ENCODE data around the gene UNC5C.

UNC5C gene

GRCh38 chr4:95167805-95168204, 381.0 kb downstream of the UNC5C start:
- no CpG with 5 or more reads among the region's 7 CpGs for WGBS (ENCODE audit: extremely low coverage, insufficient coverage, low lambda C conversion rate)

GRCh38 chr4:95165926-95166524, 382.7 kb downstream of the UNC5C start:
- Histone ChIP-seq H3K18ac (ENCODE audit: low read length) (no peak overlapping the region), H2BK15ac (replicated peaks; ENCODE audit: low read depth) (no peak overlapping the region), H2BK120ac (ENCODE audit: low read depth, low read length) (no peak overlapping the region), H4K8ac (ENCODE audit: low read depth, low read length) (no peak overlapping the region), H3K79me2 (ENCODE audit: control insufficient read depth, insufficient read depth, low read length) (no peaks in the 10 kb centered on the region), H3K4me1 (ENCODE audit: control insufficient read depth, low read depth, low read length) (peaks cover 6% of the 10 kb centered on the region), H3K23ac (ENCODE audit: low read length) (no peak overlapping the region), H4K5ac (ENCODE audit: low read length) (no peak overlapping the region), H2AK5ac (ENCODE audit: low read length) (no peak overlapping the region), H3K9ac (ENCODE audit: low read length) (no peak overlapping the region), H3K4me2 (ENCODE audit: low read length) (no peak overlapping the region), H3K36me3 (ENCODE audit: control insufficient read depth, insufficient read depth, low read length) (no peaks in the 10 kb centered on the region), H3K4ac (ENCODE audit: low read depth, low read length) (no peak overlapping the region), H3K56ac (ENCODE audit: low read length) (no peak overlapping the region), H2BK5ac (ENCODE audit: low read length) (no peak overlapping the region), H3K27me3 (ENCODE audit: insufficient read depth, low read length, poor library complexity) (no peaks in the 10 kb centered on the region), H3K79me1 (ENCODE audit: low read length) (no peaks in the 10 kb centered on the region), H3K4me3 (ENCODE audit: low read length) (no peak overlapping the region), H3K27ac (ENCODE audit: low read depth, low read length) (no peak overlapping the region)
- WGBS (ENCODE audit: extremely low coverage, insufficient coverage, low lambda C conversion rate): no CpG with 5 or more reads among the region's 3 CpGs
- peak; percentile 73 for DNase-seq

More at GRCh38 chr4:95167805-95168204, 381.0 kb downstream of the UNC5C start:
- no peaks in the 10 kb centered on the region for H3K79me1 ChIP-seq (ENCODE audit: low read length)
- H3K36me3 ChIP-seq (ENCODE audit: control insufficient read depth, insufficient read depth, low read length): no peaks in the 10 kb centered on the region
- H2AK5ac ChIP-seq (ENCODE audit: low read length): no peak overlapping the region
- no peak overlapping the region for H4K8ac ChIP-seq (ENCODE audit: low read depth, low read length)
- no peak overlapping the region for H3K18ac ChIP-seq (ENCODE audit: low read length)
- no peaks in the 10 kb centered on the region for H3K4me1 ChIP-seq (ENCODE audit: control insufficient read depth, low read depth, low read length)
- no peak overlapping the region for H3K27ac ChIP-seq (ENCODE audit: low read depth, low read length)
- H2BK15ac ChIP-seq (replicated peaks; ENCODE audit: low read depth): no peak overlapping the region
- H4K5ac ChIP-seq (ENCODE audit: low read length): no peak overlapping the region
- H3K79me2 ChIP-seq (ENCODE audit: control insufficient read depth, insufficient read depth, low read length): no peaks in the 10 kb centered on the region
- peak; percentile 49 for DNase-seq
- no peak overlapping the region for H2BK5ac ChIP-seq (ENCODE audit: low read length)
- H3K4me2 ChIP-seq (ENCODE audit: low read length): no peak overlapping the region
- no peak overlapping the region for H3K56ac ChIP-seq (ENCODE audit: low read length)
- H3K23ac ChIP-seq (ENCODE audit: low read length): no peak overlapping the region
- no peaks in the 10 kb centered on the region for H3K27me3 ChIP-seq (ENCODE audit: insufficient read depth, low read length, poor library complexity)
- no peak overlapping the region for H3K9ac ChIP-seq (ENCODE audit: low read length)
- no peak overlapping the region for H3K4ac ChIP-seq (ENCODE audit: low read depth, low read length)
- no peak overlapping the region for H3K4me3 ChIP-seq (ENCODE audit: low read length)
- no peak overlapping the region for H2BK120ac ChIP-seq (ENCODE audit: low read depth, low read length)

GRCh38 chr4:95162867-95163266, 385.9 kb downstream of the UNC5C start:
- no peaks in the 10 kb centered on the region for H3K79me1 ChIP-seq (ENCODE audit: low read length)
- peaks cover 6% of the 10 kb centered on the region for H3K4me1 ChIP-seq (ENCODE audit: control insufficient read depth, low read depth, low read length)
- no peak overlapping the region for H2BK120ac ChIP-seq (ENCODE audit: low read depth, low read length)
- no peak overlapping the region for H3K27ac ChIP-seq (ENCODE audit: low read depth, low read length)
- H3K36me3 ChIP-seq (ENCODE audit: control insufficient read depth, insufficient read depth, low read length): no peaks in the 10 kb centered on the region
- H3K23ac ChIP-seq (ENCODE audit: low read length): no peak overlapping the region
- no peaks in the 10 kb centered on the region for H3K79me2 ChIP-seq (ENCODE audit: control insufficient read depth, insufficient read depth, low read length)
- H3K4ac ChIP-seq (ENCODE audit: low read depth, low read length): no peak overlapping the region
- H3K4me3 ChIP-seq (ENCODE audit: low read length): no peak overlapping the region
- WGBS (ENCODE audit: extremely low coverage, insufficient coverage, low lambda C conversion rate): no CpG with 5 or more reads among the region's 6 CpGs
- H3K56ac ChIP-seq (ENCODE audit: low read length): no peak overlapping the region
- H3K9ac ChIP-seq (ENCODE audit: low read length): no peak overlapping the region
- no peak overlapping the region for H4K8ac ChIP-seq (ENCODE audit: low read depth, low read length)
- no peak overlapping the region for H3K4me2 ChIP-seq (ENCODE audit: low read length)
- H2BK5ac ChIP-seq (ENCODE audit: low read length): no peak overlapping the region
- H3K27me3 ChIP-seq (ENCODE audit: insufficient read depth, low read length, poor library complexity): no peaks in the 10 kb centered on the region
- no peak overlapping the region for H3K18ac ChIP-seq (ENCODE audit: low read length)
- no peak for DNase-seq
- no peak overlapping the region for H4K5ac ChIP-seq (ENCODE audit: low read length)
- H2AK5ac ChIP-seq (ENCODE audit: low read length): no peak overlapping the region
- H2BK15ac ChIP-seq (replicated peaks; ENCODE audit: low read depth): no peak overlapping the region

GRCh38 chr4:95161781-95162469, 386.8 kb downstream of the UNC5C start:
- no peaks in the 10 kb centered on the region for H3K79me2 ChIP-seq (ENCODE audit: control insufficient read depth, insufficient read depth, low read length)
- H3K4me2 ChIP-seq (ENCODE audit: low read length): no peak overlapping the region
- H3K4ac ChIP-seq (ENCODE audit: low read depth, low read length): no peak overlapping the region
- H4K8ac ChIP-seq (ENCODE audit: low read depth, low read length): no peak overlapping the region
- H3K23ac ChIP-seq (ENCODE audit: low read length): no peak overlapping the region
- no peak overlapping the region for H4K5ac ChIP-seq (ENCODE audit: low read length)
- no peak overlapping the region for H2BK5ac ChIP-seq (ENCODE audit: low read length)
- H3K4me3 ChIP-seq (ENCODE audit: low read length): no peak overlapping the region
- H2AK5ac ChIP-seq (ENCODE audit: low read length): no peak overlapping the region
- WGBS (ENCODE audit: extremely low coverage, insufficient coverage, low lambda C conversion rate): no CpG with 5 or more reads among the region's 12 CpGs
- no peaks in the 10 kb centered on the region for H3K36me3 ChIP-seq (ENCODE audit: control insufficient read depth, insufficient read depth, low read length)
- no peak overlapping the region for H3K27ac ChIP-seq (ENCODE audit: low read depth, low read length)
- DNase-seq: peak; percentile 59
- no peak overlapping the region for H3K9ac ChIP-seq (ENCODE audit: low read length)
- H2BK15ac ChIP-seq (replicated peaks; ENCODE audit: low read depth): no peak overlapping the region
- H3K56ac ChIP-seq (ENCODE audit: low read length): peak overlapping the region; percentile 6
- H2BK120ac ChIP-seq (ENCODE audit: low read depth, low read length): no peak overlapping the region
- H3K79me1 ChIP-seq (ENCODE audit: low read length): no peaks in the 10 kb centered on the region
- peaks cover 6% of the 10 kb centered on the region for H3K4me1 ChIP-seq (ENCODE audit: control insufficient read depth, low read depth, low read length)
- H3K27me3 ChIP-seq (ENCODE audit: insufficient read depth, low read length, poor library complexity): no peaks in the 10 kb centered on the region
- no peak overlapping the region for H3K18ac ChIP-seq (ENCODE audit: low read length)

GRCh38 chr4:95159384-95159783, 389.4 kb downstream of the UNC5C start:
- Histone ChIP-seq H3K56ac (ENCODE audit: low read length) (no peak overlapping the region), H3K79me2 (ENCODE audit: control insufficient read depth, insufficient read depth, low read length) (no peaks in the 10 kb centered on the region), H2AK5ac (ENCODE audit: low read length) (no peak overlapping the region), H3K4me3 (ENCODE audit: low read length) (no peak overlapping the region), H2BK15ac (replicated peaks; ENCODE audit: low read depth) (no peak overlapping the region), H4K5ac (ENCODE audit: low read length) (no peak overlapping the region), H3K36me3 (ENCODE audit: control insufficient read depth, insufficient read depth, low read length) (no peaks in the 10 kb centered on the region), H3K9ac (ENCODE audit: low read length) (no peak overlapping the region), H2BK120ac (ENCODE audit: low read depth, low read length) (no peak overlapping the region), H3K79me1 (ENCODE audit: low read length) (no peaks in the 10 kb centered on the region), H4K8ac (ENCODE audit: low read depth, low read length) (no peak overlapping the region), H3K27ac (ENCODE audit: low read depth, low read length) (no peak overlapping the region), H3K18ac (ENCODE audit: low read length) (no peak overlapping the region), H3K4me2 (ENCODE audit: low read length) (no peak overlapping the region), H3K27me3 (ENCODE audit: insufficient read depth, low read length, poor library complexity) (no peaks in the 10 kb centered on the region), H3K4ac (ENCODE audit: low read depth, low read length) (no peak overlapping the region), H3K23ac (ENCODE audit: low read length) (no peak overlapping the region), H2BK5ac (ENCODE audit: low read length) (no peak overlapping the region), H3K4me1 (ENCODE audit: control insufficient read depth, low read depth, low read length) (peaks cover 6% of the 10 kb centered on the region)
- DNase-seq: no peak
- no CpG with 5 or more reads among the region's 4 CpGs for WGBS (ENCODE audit: extremely low coverage, insufficient coverage, low lambda C conversion rate)

Data from mesendoderm (in vitro differentiated cells).